ENCODE measurements around the gene CPNE9.

DNA sequence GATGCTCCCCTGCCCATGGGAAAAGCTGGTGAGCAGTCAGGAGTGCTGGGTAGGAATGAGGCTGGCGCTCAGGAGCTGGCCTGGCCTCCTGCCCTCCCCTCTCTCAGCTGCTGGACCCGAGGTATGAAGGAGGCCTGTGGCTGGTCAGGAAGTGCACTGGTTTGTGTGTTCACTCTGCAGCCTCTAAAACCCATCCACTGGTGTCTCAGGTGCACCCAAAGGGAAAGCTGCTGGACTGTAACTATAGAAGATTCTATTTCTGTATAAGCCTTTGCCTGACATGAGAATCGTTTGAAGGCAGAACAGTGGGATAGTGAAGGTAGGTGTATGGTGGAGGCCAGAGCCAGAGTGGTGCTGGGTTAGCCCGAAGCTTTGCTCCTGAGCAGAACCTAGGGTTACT, 5.7 kb upstream of the CPNE9 start:
- TF ChIP-seq, protein P1, sequence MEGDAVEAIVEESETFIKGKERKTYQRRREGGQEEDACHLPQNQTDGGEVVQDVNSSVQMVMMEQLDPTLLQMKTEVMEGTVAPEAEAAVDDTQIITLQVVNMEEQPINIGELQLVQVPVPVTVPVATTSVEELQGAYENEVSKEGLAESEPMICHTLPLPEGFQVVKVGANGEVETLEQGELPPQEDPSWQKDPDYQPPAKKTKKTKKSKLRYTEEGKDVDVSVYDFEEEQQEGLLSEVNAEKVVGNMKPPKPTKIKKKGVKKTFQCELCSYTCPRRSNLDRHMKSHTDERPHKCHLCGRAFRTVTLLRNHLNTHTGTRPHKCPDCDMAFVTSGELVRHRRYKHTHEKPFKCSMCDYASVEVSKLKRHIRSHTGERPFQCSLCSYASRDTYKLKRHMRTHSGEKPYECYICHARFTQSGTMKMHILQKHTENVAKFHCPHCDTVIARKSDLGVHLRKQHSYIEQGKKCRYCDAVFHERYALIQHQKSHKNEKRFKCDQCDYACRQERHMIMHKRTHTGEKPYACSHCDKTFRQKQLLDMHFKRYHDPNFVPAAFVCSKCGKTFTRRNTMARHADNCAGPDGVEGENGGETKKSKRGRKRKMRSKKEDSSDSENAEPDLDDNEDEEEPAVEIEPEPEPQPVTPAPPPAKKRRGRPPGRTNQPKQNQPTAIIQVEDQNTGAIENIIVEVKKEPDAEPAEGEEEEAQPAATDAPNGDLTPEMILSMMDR (IDR thresholded peaks at IDR 0.05; ENCODE audit: poor library complexity), result no peak
- TF ChIP-seq EZH2phosphoT487 (IDR thresholded peaks at IDR 0.05; ENCODE audit: low read depth, severe bottlenecking, unreplicated experiment) (no peak), EZH2 (IDR thresholded peaks at IDR 0.05; ENCODE audit: borderline replicate concordance) (no peak)

Data from hepatocyte (in vitro differentiated cells).